ENCODE data around the gene RBKS. TPM values are rescaled to one million over a fixed set of nuclear protein-coding genes. Genes with fewer than 3 reads are reported as not detected.

RBKS gene
- total RNA-seq, 4 donors from 2014 or later = 0.63 to 5.8 (median 2.5) TPM

DNA sequence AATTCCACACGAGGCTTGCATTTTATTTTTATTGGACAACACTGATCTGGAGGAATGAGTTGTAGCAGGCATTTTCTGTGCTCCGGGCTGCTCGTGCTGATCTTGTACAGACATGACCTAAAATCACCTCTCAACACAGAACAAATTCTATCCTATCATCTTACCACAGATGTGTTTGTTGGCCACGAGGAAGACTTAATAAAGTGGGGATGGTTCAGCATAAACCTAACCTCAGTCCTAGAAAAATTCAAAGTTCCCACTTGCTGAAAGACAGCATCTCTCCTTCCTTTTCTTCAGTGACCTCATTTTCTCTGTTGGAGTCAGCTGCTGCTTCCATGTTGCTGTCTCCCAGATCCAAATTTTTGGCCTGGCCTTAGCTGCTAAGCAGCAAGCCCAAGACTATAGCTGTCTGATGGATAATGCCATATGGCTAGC is 45.3 kb downstream of the RBKS start:
- DNase-seq (ENCODE audit: extremely low spot score) = no peak
- 59% methylated on average over 4 of the region's 4 CpGs for WGBS
- Histone ChIP-seq H3K4me1 (peaks cover 0 to 7% (median 0%) of the 10 kb centered on the region in 4 donors), H3K27me3 (no peaks in the 10 kb centered on the region), H3K4me3 (no peak overlapping the region), H3K36me3 (no peaks in the 10 kb centered on the region), H3K9me3 (no peaks in the 10 kb centered on the region), H3K27ac (replicated peaks in 1 of 4) (no peak overlapping the region)
- TF ChIP-seq POLR2A (IDR thresholded peaks at IDR 0.05; ENCODE audit: low read depth) (no peak), POLR2AphosphoS5 (IDR thresholded peaks at IDR 0.05) (no peak), EP300 (IDR thresholded peaks at IDR 0.05) (no peak)
- TF ChIP-seq, protein P1, sequence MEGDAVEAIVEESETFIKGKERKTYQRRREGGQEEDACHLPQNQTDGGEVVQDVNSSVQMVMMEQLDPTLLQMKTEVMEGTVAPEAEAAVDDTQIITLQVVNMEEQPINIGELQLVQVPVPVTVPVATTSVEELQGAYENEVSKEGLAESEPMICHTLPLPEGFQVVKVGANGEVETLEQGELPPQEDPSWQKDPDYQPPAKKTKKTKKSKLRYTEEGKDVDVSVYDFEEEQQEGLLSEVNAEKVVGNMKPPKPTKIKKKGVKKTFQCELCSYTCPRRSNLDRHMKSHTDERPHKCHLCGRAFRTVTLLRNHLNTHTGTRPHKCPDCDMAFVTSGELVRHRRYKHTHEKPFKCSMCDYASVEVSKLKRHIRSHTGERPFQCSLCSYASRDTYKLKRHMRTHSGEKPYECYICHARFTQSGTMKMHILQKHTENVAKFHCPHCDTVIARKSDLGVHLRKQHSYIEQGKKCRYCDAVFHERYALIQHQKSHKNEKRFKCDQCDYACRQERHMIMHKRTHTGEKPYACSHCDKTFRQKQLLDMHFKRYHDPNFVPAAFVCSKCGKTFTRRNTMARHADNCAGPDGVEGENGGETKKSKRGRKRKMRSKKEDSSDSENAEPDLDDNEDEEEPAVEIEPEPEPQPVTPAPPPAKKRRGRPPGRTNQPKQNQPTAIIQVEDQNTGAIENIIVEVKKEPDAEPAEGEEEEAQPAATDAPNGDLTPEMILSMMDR (IDR thresholded peaks at IDR 0.05) = no peak
- intact Hi-C loops (cut with DNase I) = no loop called here

DNA sequence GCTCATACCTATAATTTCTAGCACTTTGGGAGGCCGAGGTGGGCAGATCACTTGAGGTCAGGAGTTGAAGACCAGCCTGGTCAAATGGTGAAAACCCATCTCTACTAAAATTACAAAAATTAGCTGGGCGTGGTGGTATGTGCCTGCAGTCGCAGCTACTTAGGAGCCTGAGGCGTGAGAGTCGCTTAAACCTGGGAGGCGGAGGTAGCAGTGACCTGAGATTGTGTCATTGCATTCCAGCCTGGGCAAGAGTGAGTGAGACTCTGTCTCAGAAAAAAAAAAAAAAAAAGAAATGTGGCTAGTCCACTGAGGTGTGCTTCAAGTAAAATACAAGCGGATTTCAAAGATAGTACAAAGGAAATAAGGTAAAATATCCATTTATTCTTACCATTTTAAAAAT is 46.2 kb downstream of the RBKS start:
- Histone ChIP-seq H3K4me3 (no peak overlapping the region), H3K27me3 (no peaks in the 10 kb centered on the region), H3K9me3 (no peaks in the 10 kb centered on the region), H3K4me1 (peaks cover 0 to 7% (median 0%) of the 10 kb centered on the region in 4 donors), H3K27ac (replicated peaks in 1 of 4) (no peak overlapping the region), H3K36me3 (no peaks in the 10 kb centered on the region)
- TF ChIP-seq, protein P1 (IDR thresholded peaks at IDR 0.05) = no peak
- TF ChIP-seq EP300 (IDR thresholded peaks at IDR 0.05) (no peak), POLR2A (IDR thresholded peaks at IDR 0.05; ENCODE audit: low read depth) (no peak), POLR2AphosphoS5 (IDR thresholded peaks at IDR 0.05) (no peak)
- intact Hi-C loops (cut with DNase I) = no loop called here
- DNase-seq (ENCODE audit: extremely low spot score) = no peak
- 98% methylated on average over 7 of the region's 7 CpGs for WGBS

DNA sequence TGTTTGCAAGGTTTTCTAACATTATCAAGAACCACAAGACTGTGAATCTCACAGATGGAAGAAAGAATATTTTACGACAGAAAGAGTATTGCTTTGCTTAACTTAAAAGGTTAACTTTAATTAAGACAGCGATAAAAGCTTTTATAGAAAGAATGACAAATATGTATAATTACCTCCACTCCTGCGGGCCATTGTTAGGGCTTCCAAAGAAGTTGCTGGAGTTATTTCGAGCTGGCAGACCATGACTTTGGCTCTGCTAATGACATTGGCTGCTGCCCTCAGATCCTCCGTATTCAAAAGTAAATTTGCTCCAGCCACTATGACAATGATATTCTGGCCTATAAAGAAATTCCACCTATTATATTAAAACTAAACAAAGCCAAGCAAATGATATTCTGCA is 47.3 kb downstream of the RBKS start:
- WGBS = 86% methylated on average over 5 of the region's 5 CpGs
- intact Hi-C loops (cut with DNase I) = no loop called here
- no peak overlapping the region for H3K4me3 ChIP-seq
- no peak for DNase-seq (ENCODE audit: extremely low spot score)
- H3K9me3 ChIP-seq = no peaks in the 10 kb centered on the region
- H3K36me3 ChIP-seq = no peaks in the 10 kb centered on the region
- no peaks in the 10 kb centered on the region for H3K27me3 ChIP-seq
- H3K27ac ChIP-seq (replicated peaks in 1 of 4) = no peak overlapping the region
- TF ChIP-seq, protein P1 (IDR thresholded peaks at IDR 0.05) = no peak
- peaks cover 0 to 7% (median 0%) of the 10 kb centered on the region in 4 donors for H3K4me1 ChIP-seq

DNA sequence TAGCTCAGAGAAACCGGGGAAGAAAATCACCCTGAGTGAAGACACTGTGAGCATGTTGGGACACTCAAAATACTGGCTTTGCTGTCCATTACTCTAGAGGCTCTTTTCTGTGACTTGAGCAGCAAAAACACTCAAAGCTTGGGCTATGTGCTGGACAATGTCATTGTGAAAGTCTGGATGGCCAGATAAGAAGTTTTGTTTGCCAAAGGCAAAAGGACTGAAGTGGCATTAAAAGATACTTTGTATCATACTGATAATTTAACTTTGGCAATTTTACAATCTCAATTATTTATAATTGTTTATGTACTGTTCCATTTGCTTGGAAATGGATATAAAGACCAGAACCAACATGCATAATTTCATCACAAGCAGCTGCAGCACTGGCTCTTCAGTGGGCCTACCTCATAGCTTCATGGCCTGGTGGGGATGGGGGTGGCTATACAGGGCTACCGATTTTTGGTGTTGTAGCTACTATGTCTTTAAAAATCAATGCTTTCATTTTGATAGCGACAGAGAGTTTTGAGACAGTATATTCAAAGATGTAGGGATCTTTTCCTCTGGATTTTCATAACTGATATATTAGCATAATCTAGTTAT is 51.1 kb downstream of the RBKS start:
- no peak for TF ChIP-seq POLR2AphosphoS5 (IDR thresholded peaks at IDR 0.05)
- TF ChIP-seq, protein P1 (IDR thresholded peaks at IDR 0.05) = no peak
- TF ChIP-seq EP300 (IDR thresholded peaks at IDR 0.05) = no peak
- no peak for TF ChIP-seq POLR2A (IDR thresholded peaks at IDR 0.05; ENCODE audit: low read depth)
- no peaks in the 10 kb centered on the region for H3K9me3 ChIP-seq
- H3K4me1 ChIP-seq = peaks cover 0 to 7% (median 0%) of the 10 kb centered on the region in 4 donors
- intact Hi-C loops (cut with DNase I) = no loop called here
- H3K27ac ChIP-seq (replicated peaks in 1 of 4) = no peak overlapping the region
- H3K27me3 ChIP-seq = no peaks in the 10 kb centered on the region
- 61% methylated on average over 3 of the region's 3 CpGs for WGBS
- no peaks in the 10 kb centered on the region for H3K36me3 ChIP-seq
- no peak overlapping the region for H3K4me3 ChIP-seq
- no peak for DNase-seq (ENCODE audit: extremely low spot score)

DNA sequence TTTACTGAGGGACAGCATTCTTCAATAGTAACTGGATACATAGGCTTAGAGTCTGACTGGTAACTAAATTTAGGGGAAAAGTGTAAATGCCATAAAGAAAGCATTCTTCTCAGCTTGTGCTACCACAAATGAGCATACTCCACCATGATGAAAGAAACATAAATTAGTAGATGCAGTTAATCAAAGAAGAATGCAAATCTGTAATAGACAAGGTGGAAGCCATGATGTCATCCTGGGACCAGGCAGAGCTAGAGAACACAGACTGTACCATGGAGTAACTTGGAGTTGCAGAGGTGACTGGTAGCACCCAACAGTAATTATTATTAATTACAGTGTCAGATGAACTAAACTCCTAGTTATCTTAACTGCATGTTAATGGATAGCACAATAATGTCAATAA is 51.7 kb downstream of the RBKS start:
- intact Hi-C loops (cut with DNase I) = no loop called here
- H3K4me1 ChIP-seq = peaks cover 0 to 7% (median 0%) of the 10 kb centered on the region in 4 donors
- no peak overlapping the region for H3K27ac ChIP-seq (replicated peaks in 1 of 4)
- no peaks in the 10 kb centered on the region for H3K27me3 ChIP-seq
- no peak overlapping the region for H3K4me3 ChIP-seq
- H3K36me3 ChIP-seq = no peaks in the 10 kb centered on the region
- H3K9me3 ChIP-seq = no peaks in the 10 kb centered on the region
- DNase-seq (ENCODE audit: extremely low spot score) = no peak
- TF ChIP-seq POLR2AphosphoS5 (IDR thresholded peaks at IDR 0.05) = no peak
- no peak for TF ChIP-seq POLR2A (IDR thresholded peaks at IDR 0.05; ENCODE audit: low read depth)

Data from esophagus muscularis mucosa (tissue), 4 donors.